Measurements from ENCODE around the gene PRX.

The PRX gene

GRCh38 chr19:40425450-40426287, 12.5 kb upstream of the PRX start, which contains the start of gene SERTAD1:
Gene SERTAD1, minus strand, starts transcription at chr19:40425992. Its CDS starts 2,446 bp downstream, at chr19:40423546.
- POLR2A ChIA-PET: interaction anchor here (0.5 to 2.1 kb wide), 12 partner anchors 8 to 938 kb away, joined by 3 to 28 read pairs (median 4); partner anchors contain the start of genes BLVRB, C19orf47, PLD3 and SPTBN4
- peak; percentile 99 for DNase-seq (ENCODE audit: extremely low spot score)
- CTCF ChIA-PET: interaction anchor here (0.7 to 6.3 kb wide), 12 partner anchors 10 to 121 kb away, joined by 3 to 42 read pairs (median 7); partner anchors contain the start of genes BLVRB, PRX and SPTBN4
- peak; percentile 59 for TF ChIP-seq CTCF (IDR thresholded peaks at IDR 0.05; ENCODE audit: control extremely low read depth, extremely low read depth, low read depth, missing control alignments)

- TF ChIP-seq CTCF (IDR thresholded peaks at IDR 0.05; ENCODE audit: control extremely low read depth, extremely low read depth, low read depth, missing control alignments): no peak
- ChIA-PET CTCF (interaction anchor here (0.8 to 6.3 kb wide), 9 partner anchors 9 to 178 kb away, joined by 3 to 42 read pairs (median 4); partner anchors contain the start of genes BLVRB, PRX and SPTBN4), POLR2A (interaction anchor here (0.6 to 1.1 kb wide), 3 partner anchors 9 to 38 kb away, joined by 3 to 7 read pairs (median 3); no protein-coding TSS in a partner anchor)
- no peak for DNase-seq (ENCODE audit: extremely low spot score)
Observed at GRCh38 chr19:40424637-40425449, 11.7 kb upstream of the PRX start.

- no peak for DNase-seq (ENCODE audit: extremely low spot score)
- TF ChIP-seq CTCF (IDR thresholded peaks at IDR 0.05; ENCODE audit: control extremely low read depth, extremely low read depth, low read depth, missing control alignments): no peak
- ChIA-PET CTCF (interaction anchor here (0.8 to 6.3 kb wide), 8 partner anchors 8 to 179 kb away, joined by 3 to 42 read pairs (median 4); partner anchors contain the start of genes BLVRB and SPTBN4), POLR2A (interaction anchor here (1.7 kb wide), 1 partner anchor 20 kb away, joined by 11 read pairs; the partner anchor contains the start of gene SERTAD3)
Observed at GRCh38 chr19:40423938-40424337, 10.8 kb upstream of the PRX start.

GRCh38 chr19:40422748-40423566, 9.8 kb upstream of the PRX start:
- DNase-seq (ENCODE audit: extremely low spot score): no peak
- ChIA-PET CTCF (interaction anchor here (1.0 to 6.3 kb wide), 3 partner anchors 12 to 42 kb away, joined by 4 to 42 read pairs (median 15); partner anchors contain the start of genes BLVRB and SPTBN4), POLR2A (interaction anchor here (0.5 to 1.7 kb wide), 3 partner anchors 17 to 43 kb away, joined by 3 to 11 read pairs (median 3); partner anchors contain the start of genes BLVRB and SERTAD3)
- TF ChIP-seq CTCF (IDR thresholded peaks at IDR 0.05; ENCODE audit: control extremely low read depth, extremely low read depth, low read depth, missing control alignments): no peak

GRCh38 chr19:40421993-40422747, 9.0 kb upstream of the PRX start:
- CTCF ChIA-PET: interaction anchor here (2.1 to 6.3 kb wide), 5 partner anchors 13 to 117 kb away, joined by 11 to 42 read pairs (median 15); partner anchors contain the start of genes BLVRB, SERTAD3 and SPTBN4
- DNase-seq (ENCODE audit: extremely low spot score): no peak
- TF ChIP-seq CTCF (IDR thresholded peaks at IDR 0.05; ENCODE audit: control extremely low read depth, extremely low read depth, low read depth, missing control alignments): no peak
- POLR2A ChIA-PET: interaction anchor here (0.8 to 1.7 kb wide), 2 partner anchors 13 to 21 kb away, joined by 3 to 11 read pairs; partner anchors contain the start of gene SERTAD3
